HFFc6 (cell line): Measurements from ENCODE around the gene NTF4. TPM values are rescaled to one million over a fixed set of nuclear protein-coding genes. Genes with fewer than 3 reads are reported as not detected.
A peak's percentile ranks its signal among the peaks of the same experiment; 100 is the strongest.

Source experiments
- DNase-seq: peaks from one replicate; pipeline ENCODE4 v3.0.0-alpha.2; 2018
- H3K27ac Mint-ChIP-seq: 2 replicates; pipeline ENCODE4 v1.8.0; 2020; ENCODE audit warnings: mild to moderate bottlenecking, mixed read lengths
- H3K27me3 Mint-ChIP-seq: 2 replicates; pipeline ENCODE4 v1.8.0; 2021; ENCODE audit warnings: mild to moderate bottlenecking, moderate library complexity, mixed read lengths; ENCODE audit not compliant: insufficient read depth
- H3K36me3 Mint-ChIP-seq: 2 replicates; pipeline ENCODE4 v1.8.0; 2021; ENCODE audit warnings: low read depth, mixed read lengths
- H3K4me1 Mint-ChIP-seq: 2 replicates; pipeline ENCODE4 v1.8.0; 2020; ENCODE audit warnings: low read depth, mixed read lengths
- H3K4me3 Mint-ChIP-seq: 2 replicates; pipeline ENCODE4 v1.8.0; 2020; ENCODE audit warnings: mild to moderate bottlenecking, moderate library complexity, mixed read lengths
- H3K9me3 Mint-ChIP-seq: 2 replicates; pipeline ENCODE4 v1.8.0; 2020; ENCODE audit warnings: mild to moderate bottlenecking, mixed read lengths
- CTCF ChIP-seq: fragments of 200-600 bp; sonication (generic); IDR thresholded peaks from 2 replicates; pipeline ENCODE4 v1.5.0; 2021; ENCODE audit warnings: antibody characterized with exemption, mild to moderate bottlenecking
- total RNA-seq, 6 experiments: library from RNA; stranded (reverse); fragmentation: NEBNext Ultra II Directional; extraction: Animal tissue kit (Norgen Biotek cat#: 25700); gene quantifications; 2 replicates in 1 of 6; 3 replicates in 5 of 6; pipeline ENCODE4 v1.2.3, GENCODE V29; 2021

The NTF4 gene
- total RNA-seq, 6 experiments from 2014 or later, result 0.82 to 1.5 (median 1.1) TPM; not detected in 2

- Mint-ChIP-seq H3K36me3 (peaks cover 31% of the 10 kb centered on the region), H3K9me3 (no peaks in the 10 kb centered on the region), H3K27me3 (peaks cover 9% of the 10 kb centered on the region), H3K4me1 (peaks cover 50% of the 10 kb centered on the region), H3K27ac (peak overlapping the region; percentile 72), H3K4me3 (no peak overlapping the region)
- no peak for TF ChIP-seq CTCF
- DNase-seq, result no peak
These were observed 45.1 kb upstream of the NTF4 start for GRCh38 chr19:49109569-49110233.

DNA sequence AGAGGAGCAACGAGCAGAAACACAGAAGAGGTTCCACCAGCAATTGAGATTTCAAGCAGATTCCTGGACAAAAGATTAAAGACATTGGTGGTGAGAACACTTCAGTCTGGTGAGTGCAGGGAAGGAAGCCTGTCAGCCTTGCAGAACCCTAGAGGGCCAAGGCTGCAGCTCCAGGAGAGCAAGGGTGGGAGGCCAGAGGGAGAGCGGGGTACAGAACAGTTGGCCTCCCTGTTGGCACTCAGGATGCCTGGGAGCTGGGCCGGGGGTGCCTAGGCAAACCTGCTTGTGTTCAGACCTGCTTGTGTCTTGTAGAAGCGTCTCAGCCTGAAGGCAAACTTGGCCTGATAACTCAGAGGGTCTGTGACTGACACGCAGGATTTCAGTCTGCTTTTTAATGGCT is 44.4 kb upstream of the NTF4 start:
- Mint-ChIP-seq H3K27me3 (peaks cover 11% of the 10 kb centered on the region), H3K4me1 (peaks cover 50% of the 10 kb centered on the region), H3K36me3 (peaks cover 32% of the 10 kb centered on the region), H3K27ac (peak overlapping the region; percentile 24; the same call in 1 of the 2 replicates), H3K9me3 (no peaks in the 10 kb centered on the region), H3K4me3 (no peak overlapping the region)
- DNase-seq, result no peak
- no peak for TF ChIP-seq CTCF

- H3K36me3 Mint-ChIP-seq, result peaks cover 32% of the 10 kb centered on the region
- no peak for DNase-seq
- no peak overlapping the region for H3K4me3 Mint-ChIP-seq
- H3K27me3 Mint-ChIP-seq, result peaks cover 11% of the 10 kb centered on the region
- peaks cover 39% of the 10 kb centered on the region for H3K4me1 Mint-ChIP-seq
- H3K9me3 Mint-ChIP-seq, result no peaks in the 10 kb centered on the region
- no peak for TF ChIP-seq CTCF
- H3K27ac Mint-ChIP-seq, result no peak overlapping the region
These were observed 43.2 kb upstream of the NTF4 start for GRCh38 chr19:49107625-49108459.

DNA sequence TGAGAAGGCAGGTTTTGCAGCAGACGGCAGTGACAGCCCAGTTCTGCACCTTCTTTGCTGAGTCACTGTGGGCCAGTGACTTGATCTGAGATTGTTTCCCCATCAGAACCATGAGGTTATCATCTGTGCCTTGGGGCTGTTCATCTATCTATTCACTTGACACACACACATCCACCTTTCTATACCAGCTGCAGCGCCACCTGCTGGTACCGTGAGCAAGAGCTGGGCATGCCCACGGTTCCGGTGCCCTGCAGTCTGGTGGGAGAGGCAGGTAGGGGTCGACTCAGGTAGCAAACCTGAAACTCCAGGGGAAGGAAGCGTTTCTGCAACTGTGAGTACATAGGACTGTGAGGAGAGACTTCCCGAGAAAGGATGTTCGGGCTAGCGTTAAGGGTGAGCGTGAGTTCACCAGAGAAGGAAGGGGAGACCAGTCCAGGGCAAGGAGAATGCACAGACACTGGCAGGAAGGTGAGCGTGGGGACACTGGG is 42.1 kb upstream of the NTF4 start:
- Mint-ChIP-seq H3K9me3 (no peaks in the 10 kb centered on the region), H3K36me3 (peaks cover 32% of the 10 kb centered on the region), H3K27me3 (peaks cover 11% of the 10 kb centered on the region), H3K4me3 (no peak overlapping the region; the same call in 1 of the 2 replicates), H3K27ac (peak overlapping the region; percentile 70; the same call in 1 of the 2 replicates), H3K4me1 (peaks cover 39% of the 10 kb centered on the region)
- TF ChIP-seq CTCF, result peak; percentile 94
- peak; percentile 33 for DNase-seq

DNA sequence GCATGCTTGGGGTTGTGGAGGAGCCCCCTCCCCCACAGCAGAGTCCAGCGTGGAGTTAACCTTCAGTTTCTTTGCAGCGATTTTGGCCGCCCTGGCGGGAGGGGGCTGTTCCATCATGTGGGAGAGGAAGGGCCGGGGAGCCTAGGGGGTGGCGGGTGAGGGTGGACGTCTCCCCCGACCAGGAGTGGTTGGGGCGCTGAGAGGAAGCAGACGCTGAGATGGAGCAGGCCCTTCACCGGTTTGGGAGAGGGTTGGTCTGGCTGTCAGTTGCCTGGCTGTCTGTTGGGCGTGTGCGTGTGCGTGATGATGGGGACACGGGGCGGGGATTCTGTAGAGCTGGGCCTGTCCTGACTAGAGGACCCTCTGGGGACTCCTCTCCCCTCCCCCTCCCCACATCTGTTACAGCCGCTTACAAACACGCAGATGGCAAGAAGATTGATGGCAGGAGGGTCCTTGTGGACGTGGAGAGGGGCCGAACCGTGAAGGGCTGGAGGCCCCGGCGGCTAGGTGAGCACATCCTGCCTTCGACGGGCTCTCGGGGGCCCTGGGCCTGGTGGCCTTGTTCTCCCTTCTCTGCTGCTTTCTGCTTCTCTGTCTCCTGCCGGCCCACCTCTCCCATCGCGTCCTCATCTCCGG is 39.7 kb upstream of the NTF4 start:
- Mint-ChIP-seq H3K27me3 (peaks cover 11% of the 10 kb centered on the region), H3K4me1 (peaks cover 17% of the 10 kb centered on the region), H3K36me3 (peaks cover 43% of the 10 kb centered on the region), H3K4me3 (no peak overlapping the region), H3K9me3 (no peaks in the 10 kb centered on the region), H3K27ac (peak overlapping the region; percentile 51; the same call in 1 of the 2 replicates)
- TF ChIP-seq CTCF, result no peak
- no peak for DNase-seq
